NK-92 (cell line): ENCODE results near the gene NHSL1.

Experiments
- DNase-seq: peaks from one replicate; lab custom pipeline; 2025; ENCODE audit not compliant: unreplicated experiment; lab: John Stamatoyannopoulos, UW

The NHSL1 gene

GRCh38 chr6:138499303-138500018, at the start of gene NHSL1:
NHSL1 (minus strand) TSS chr6:138499494; CDS start chr6:138499290, 204 bp downstream.
- no peak for DNase-seq

- no peak for DNase-seq
Measured at GRCh38 chr6:138546733-138547185, 47.5 kb upstream of the NHSL1 start.

- DNase-seq, result no peak
Measured at GRCh38 chr6:138545621-138545980, 46.3 kb upstream of the NHSL1 start.

GRCh38 chr6:138544501-138544900, 45.2 kb upstream of the NHSL1 start:
- no peak for DNase-seq

- no peak for DNase-seq
Measured at GRCh38 chr6:138543657-138544056, 44.4 kb upstream of the NHSL1 start.

- no peak for DNase-seq
Measured at GRCh38 chr6:138541823-138542481, 42.7 kb upstream of the NHSL1 start.

- no peak for DNase-seq
Measured at GRCh38 chr6:138540468-138540867, 41.2 kb upstream of the NHSL1 start.

- DNase-seq, result no peak
Measured at GRCh38 chr6:138539876-138540275, 40.6 kb upstream of the NHSL1 start.

- no peak for DNase-seq
Measured at GRCh38 chr6:138538390-138539031, 39.2 kb upstream of the NHSL1 start.

GRCh38 chr6:138537106-138537505, 37.8 kb upstream of the NHSL1 start:
- no peak for DNase-seq

- no peak for DNase-seq
Measured at GRCh38 chr6:138535728-138536455, 36.6 kb upstream of the NHSL1 start.

GRCh38 chr6:138533667-138534066, 34.4 kb upstream of the NHSL1 start:
- no peak for DNase-seq

GRCh38 chr6:138531387-138531786, 32.1 kb upstream of the NHSL1 start:
- no peak for DNase-seq

- DNase-seq, result no peak
Measured at GRCh38 chr6:138529478-138529877, 30.2 kb upstream of the NHSL1 start.

- DNase-seq, result no peak
Measured at GRCh38 chr6:138528956-138529355, 29.7 kb upstream of the NHSL1 start.

- no peak for DNase-seq
Measured at GRCh38 chr6:138528137-138528536, 28.8 kb upstream of the NHSL1 start.

GRCh38 chr6:138527411-138528088, 28.3 kb upstream of the NHSL1 start:
- DNase-seq, result no peak

GRCh38 chr6:138526822-138527235, 27.5 kb upstream of the NHSL1 start:
- DNase-seq, result no peak

GRCh38 chr6:138525355-138525754, 26.1 kb upstream of the NHSL1 start:
- no peak for DNase-seq

- DNase-seq, result no peak
Measured at GRCh38 chr6:138524526-138524925, 25.2 kb upstream of the NHSL1 start.
